Upper lobe of left lung (tissue), 6 donors: ENCODE results near the gene FOXN3. TPM values are rescaled to one million over a fixed set of nuclear protein-coding genes. Genes with fewer than 3 reads are reported as not detected.

Experiments used
- ATAC-seq, 2 donors: fragments of 200-7000 bp; cut with Tn5 transposase; one replicate each; pipeline ENCODE4 v1.9.1; 2022; ENCODE audit warnings: mild to moderate bottlenecking in 2 of 2, moderate library complexity in 2 of 2; ENCODE audit not compliant: low FRiP score in 2 of 2
- DNase-seq, 2 donors: peaks; one replicate each; pipeline ENCODE4 v3.0.0-alpha.2; 2019 to 2020
- H3K27ac ChIP-seq, 4 donors: fragments of 200-600 bp; sonication (generic); one replicate each; pipeline ENCODE4 v1.5.1; 2016 to 2019
- H3K27me3 ChIP-seq, 4 donors: fragments of 200-600 bp; sonication (generic); one replicate each; pipeline ENCODE4 v1.5.1; 2017 to 2019
- H3K36me3 ChIP-seq, 4 donors: fragments of 200-600 bp; sonication (generic); one replicate each; pipeline ENCODE4 v1.5.1; 2016 to 2019
- H3K4me1 ChIP-seq, 4 donors: fragments of 200-600 bp; sonication (generic); one replicate each; pipeline ENCODE4 v1.5.1; 2018 to 2019
- H3K4me3 ChIP-seq, 4 donors: fragments of 200-600 bp; sonication (generic); one replicate each; pipeline ENCODE4 v1.5.1; 2017 to 2019; ENCODE audit warnings: mild to moderate bottlenecking in 2 of 4, moderate library complexity in 1 of 4
- H3K9me3 ChIP-seq, 4 donors: fragments of 200-600 bp; sonication (generic); one replicate each; pipeline ENCODE4 v1.5.1; 2018 to 2019
- EP300 ChIP-seq, 4 donors: sonication (generic); formaldehyde crosslinking; IDR thresholded peaks; one replicate each; pipeline ENCODE4 v1.5.1; 2017; ENCODE audit warnings: antibody characterized with exemption in 4 of 4, control low read depth in 2 of 4
- POLR2A ChIP-seq, 4 donors: fragments of 450-650 bp; IDR thresholded peaks; one replicate each; pipeline ENCODE4 v1.5.1; 2016 to 2017; ENCODE audit warnings: antibody characterized with exemption in 4 of 4, mild to moderate bottlenecking in 2 of 4
- POLR2AphosphoS5 ChIP-seq, 2 donors: sonication (generic); formaldehyde crosslinking; IDR thresholded peaks; one replicate each; pipeline ENCODE4 v1.5.1; 2017; ENCODE audit warnings: antibody characterized with exemption in 2 of 2
- WGBS, 2 donors: methylation state at CpG; one replicate each; pipeline ENCODE4 v1.1.5; 2017 to 2018; 5-methylcytosine and 5-hydroxymethylcytosine counted together
- total RNA-seq, 6 donors: library from RNA; depleted of rRNA in 4 of 6; stranded (reverse); fragments of >200 nt in 4 of 6; gene quantifications; one replicate each; pipeline versions ENCODE4 v1.1.0 to v1.2.1, GENCODE V29; 2016 to 2021
- TF ChIP-seq, protein P1 (sequence below), 6 experiments: fragments of 450-650 bp in 4 of 6; fragments of 200-600 bp in 2 of 6; sonication (generic) in 2 of 6; IDR thresholded peaks; one replicate each; pipeline ENCODE4 v1.5.1; 2016 to 2019; ENCODE audit warnings: antibody characterized with exemption in 6 of 6
- donor health status: DM: no; HTN: no; CAD: no; lungs with moderate emphysema.
- donor health status: DM: no; HTN: yes; CAD: no; lungs with severe emphysema.

FOXN3 gene
- total RNA-seq, 6 donors from 2014 or later = 63.4 to 115 (median 77.2) TPM

DNA sequence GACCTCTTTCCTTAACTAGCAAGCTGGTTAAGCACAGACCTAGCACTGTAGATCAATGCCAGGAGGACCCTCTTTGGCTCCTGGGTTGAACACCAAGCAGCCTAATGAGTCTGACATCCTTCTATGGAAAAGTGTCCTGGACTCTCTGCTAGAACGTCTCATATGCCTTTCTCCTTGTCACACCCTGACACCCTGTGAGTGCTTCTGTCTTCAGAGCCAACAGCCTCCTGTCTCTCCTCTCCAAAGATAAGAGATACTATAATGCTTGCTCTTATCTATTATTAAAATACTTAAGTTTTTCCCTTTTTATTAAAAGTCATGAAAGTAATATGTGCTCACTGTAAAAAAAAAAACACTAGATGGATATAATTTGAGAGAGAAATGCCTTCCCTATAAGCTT lies 222.7 kb downstream of the FOXN3 start:
- ATAC-seq = no peak
- TF ChIP-seq, protein P1, sequence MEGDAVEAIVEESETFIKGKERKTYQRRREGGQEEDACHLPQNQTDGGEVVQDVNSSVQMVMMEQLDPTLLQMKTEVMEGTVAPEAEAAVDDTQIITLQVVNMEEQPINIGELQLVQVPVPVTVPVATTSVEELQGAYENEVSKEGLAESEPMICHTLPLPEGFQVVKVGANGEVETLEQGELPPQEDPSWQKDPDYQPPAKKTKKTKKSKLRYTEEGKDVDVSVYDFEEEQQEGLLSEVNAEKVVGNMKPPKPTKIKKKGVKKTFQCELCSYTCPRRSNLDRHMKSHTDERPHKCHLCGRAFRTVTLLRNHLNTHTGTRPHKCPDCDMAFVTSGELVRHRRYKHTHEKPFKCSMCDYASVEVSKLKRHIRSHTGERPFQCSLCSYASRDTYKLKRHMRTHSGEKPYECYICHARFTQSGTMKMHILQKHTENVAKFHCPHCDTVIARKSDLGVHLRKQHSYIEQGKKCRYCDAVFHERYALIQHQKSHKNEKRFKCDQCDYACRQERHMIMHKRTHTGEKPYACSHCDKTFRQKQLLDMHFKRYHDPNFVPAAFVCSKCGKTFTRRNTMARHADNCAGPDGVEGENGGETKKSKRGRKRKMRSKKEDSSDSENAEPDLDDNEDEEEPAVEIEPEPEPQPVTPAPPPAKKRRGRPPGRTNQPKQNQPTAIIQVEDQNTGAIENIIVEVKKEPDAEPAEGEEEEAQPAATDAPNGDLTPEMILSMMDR (IDR thresholded peaks at IDR 0.05) = no peak
- 68 to 77% methylated on average over 1 of the region's 1 CpG for WGBS, 2 donors

DNA sequence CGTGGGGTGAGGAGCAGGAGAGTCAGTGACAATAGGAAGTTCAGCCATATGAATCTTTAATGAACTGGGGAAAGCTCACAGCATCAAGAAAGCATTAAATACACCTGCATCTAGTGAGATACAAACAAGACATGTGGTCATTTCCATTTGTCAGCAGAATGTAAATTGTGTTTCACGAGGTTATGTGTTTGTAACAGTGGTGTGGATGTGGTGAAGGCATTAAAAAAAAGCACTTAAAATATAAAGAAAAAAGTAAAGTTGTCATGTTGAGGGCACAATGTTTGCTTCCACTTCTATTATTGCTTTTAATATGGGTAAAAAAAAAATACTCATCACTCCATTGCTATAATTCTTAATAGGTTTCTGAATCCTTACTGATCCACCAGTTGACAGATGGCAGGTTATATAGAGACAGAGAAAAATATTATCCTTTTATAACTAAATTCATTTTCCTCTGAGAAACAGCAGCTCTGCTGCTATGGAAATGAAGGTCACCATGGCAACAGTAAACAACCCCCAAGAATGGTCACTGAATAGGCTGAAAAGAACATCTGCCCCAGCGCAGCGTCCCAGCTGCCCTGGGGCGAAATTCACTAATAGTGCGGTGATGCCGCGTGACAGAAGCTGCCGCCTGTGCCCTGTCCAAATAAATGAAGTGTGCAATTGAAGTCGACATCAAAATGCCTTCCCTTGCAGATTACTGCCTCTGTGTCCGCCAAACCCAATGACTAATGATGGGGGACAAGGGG lies 226.1 kb downstream of the FOXN3 start:
- DNase-seq (peak in 1 of 2 donors; percentile 36), ATAC-seq (no peak)
- Histone ChIP-seq H3K36me3 (peaks cover 2 to 11% (median 4%) of the 10 kb centered on the region in 4 donors), H3K4me3 (no peak overlapping the region), H3K27me3 (no peaks in the 10 kb centered on the region), H3K4me1 (peaks cover 0 to 11% (median 3%) of the 10 kb centered on the region in 4 donors), H3K27ac (no peak overlapping the region), H3K9me3 (no peaks in the 10 kb centered on the region)
- 90 to 91% methylated on average over 11 of the region's 11 CpGs for WGBS, 2 donors
- TF ChIP-seq EP300 (IDR thresholded peaks at IDR 0.05) = no peak
- no peak for TF ChIP-seq POLR2AphosphoS5 (IDR thresholded peaks at IDR 0.05)
- TF ChIP-seq, protein P1 (IDR thresholded peaks at IDR 0.05) = no peak
- TF ChIP-seq POLR2A (IDR thresholded peaks at IDR 0.05) = no peak

More for the DNA sequence above, 222.7 kb downstream of the FOXN3 start:
- no peak for DNase-seq
- Histone ChIP-seq H3K4me1 (peaks cover 0 to 7% (median under 1%) of the 10 kb centered on the region in 4 donors), H3K27ac (no peak overlapping the region), H3K27me3 (no peaks in the 10 kb centered on the region), H3K4me3 (no peak overlapping the region), H3K36me3 (peaks cover 0 to 2% (median under 1%) of the 10 kb centered on the region in 4 donors), H3K9me3 (no peaks in the 10 kb centered on the region)

DNA sequence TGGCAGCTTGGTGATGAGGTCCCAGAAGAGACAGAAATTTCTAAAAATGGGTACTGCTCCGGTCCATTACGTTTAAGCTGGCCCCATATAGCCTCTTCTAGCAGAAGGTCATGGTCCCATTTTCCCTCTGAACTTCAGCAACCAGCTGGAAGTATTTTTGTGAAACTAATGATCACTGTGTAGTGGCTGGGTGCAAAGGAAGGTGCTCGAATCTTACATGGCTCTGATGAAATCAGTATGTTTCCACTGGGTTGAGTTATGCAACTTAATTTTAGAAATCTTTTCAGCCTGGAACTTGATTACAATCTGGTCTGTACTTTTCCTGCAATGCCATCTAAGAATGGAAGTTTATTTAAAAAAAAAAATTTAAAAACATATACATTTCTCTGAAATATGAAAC lies 228.5 kb downstream of the FOXN3 start:
- WGBS, 2 donors = 84 to 88% methylated on average over 3 of the region's 3 CpGs
- no peak overlapping the region for H3K4me3 ChIP-seq
- no peak for ATAC-seq
- no peak for TF ChIP-seq POLR2A (IDR thresholded peaks at IDR 0.05)
- TF ChIP-seq, protein P1 (IDR thresholded peaks at IDR 0.05) = no peak
- no peak for TF ChIP-seq EP300 (IDR thresholded peaks at IDR 0.05)
- no peak for TF ChIP-seq POLR2AphosphoS5 (IDR thresholded peaks at IDR 0.05)
- H3K27me3 ChIP-seq = no peaks in the 10 kb centered on the region
- peaks cover 2 to 11% (median 4%) of the 10 kb centered on the region in 4 donors for H3K36me3 ChIP-seq
- no peaks in the 10 kb centered on the region for H3K9me3 ChIP-seq
- peaks cover 0 to 11% (median 6%) of the 10 kb centered on the region in 4 donors for H3K4me1 ChIP-seq
- H3K27ac ChIP-seq = no peak overlapping the region
- DNase-seq = no peak

DNA sequence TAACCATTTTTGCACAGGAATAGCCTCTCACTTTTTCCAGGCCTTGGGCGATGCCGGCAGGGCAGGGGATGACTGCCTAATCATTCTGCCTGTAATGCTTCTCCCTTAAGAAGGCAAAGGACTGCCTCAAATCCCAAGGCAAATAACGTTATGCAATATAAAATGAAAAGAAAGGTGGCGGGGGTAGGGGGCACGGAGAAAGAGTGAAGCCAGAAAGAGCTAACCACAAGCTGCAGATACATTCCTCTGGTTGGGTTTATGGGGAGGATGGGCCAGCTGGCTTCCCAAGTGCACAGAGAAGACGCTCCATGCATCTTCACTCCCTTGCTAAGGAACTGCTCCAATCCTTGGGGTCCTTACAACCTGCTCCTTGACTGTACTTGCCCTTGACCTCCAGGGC lies 229.5 kb downstream of the FOXN3 start:
- Histone ChIP-seq H3K36me3 (peaks cover 2 to 11% (median 4%) of the 10 kb centered on the region in 4 donors), H3K9me3 (no peaks in the 10 kb centered on the region), H3K27ac (no peak overlapping the region), H3K4me1 (peaks cover 0 to 11% (median 6%) of the 10 kb centered on the region in 4 donors), H3K27me3 (no peaks in the 10 kb centered on the region), H3K4me3 (no peak overlapping the region)
- DNase-seq (no peak), ATAC-seq (no peak)
- WGBS, 2 donors = 88% methylated on average over 6 of the region's 6 CpGs
- TF ChIP-seq POLR2AphosphoS5 (IDR thresholded peaks at IDR 0.05) = no peak
- TF ChIP-seq EP300 (IDR thresholded peaks at IDR 0.05) = no peak
- TF ChIP-seq, protein P1 (IDR thresholded peaks at IDR 0.05) = no peak
- TF ChIP-seq POLR2A (IDR thresholded peaks at IDR 0.05) = no peak
